GM19397 (cell line): ENCODE results near the gene FLYWCH1.
A peak's percentile ranks its signal among the peaks of the same experiment; 100 is the strongest.

ENCODE experiments used
- ATAC-seq: cut with Tn5 transposase; IDR thresholded peaks from one replicate; pipeline ENCODE4 v1.9.1; 2021; ENCODE audit warnings: mild to moderate bottlenecking, moderate library complexity; ENCODE audit not compliant: unreplicated experiment

The FLYWCH1 gene

GRCh38 chr16:2911638-2912329 is at the start of gene FLYWCH1:
FLYWCH1 (plus strand) TSS chr16:2911931; CDS start chr16:2929686, 17,755 bp downstream.
- ATAC-seq: peak; percentile 93

DNA sequence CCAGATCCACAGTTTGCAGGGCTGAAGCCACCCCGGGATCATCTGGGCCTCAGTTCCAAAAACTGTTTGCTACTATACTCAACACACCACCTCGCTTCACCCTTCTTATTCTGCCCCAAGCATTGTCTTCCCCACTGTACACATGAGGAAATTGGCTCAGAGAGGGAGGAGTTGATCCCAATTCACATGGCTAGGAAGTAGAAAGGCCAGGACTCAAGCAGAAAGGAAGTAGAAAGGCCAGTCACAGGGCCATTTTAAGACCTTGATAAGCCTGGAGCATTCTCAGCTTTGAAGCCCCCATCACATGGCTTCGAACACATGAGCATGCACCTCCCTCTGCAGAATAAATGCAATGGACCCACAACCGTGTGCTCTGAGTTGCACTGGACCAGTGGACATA is 46.1 kb upstream of the FLYWCH1 start:
- ATAC-seq: no peak

GRCh38 chr16:2866431-2866830 is 45.3 kb upstream of the FLYWCH1 start:
- ATAC-seq: no peak

GRCh38 chr16:2867661-2867986 is 44.1 kb upstream of the FLYWCH1 start:
- ATAC-seq: no peak

GRCh38 chr16:2867987-2868789 is 43.5 kb upstream of the FLYWCH1 start:
- peak; percentile 90 for ATAC-seq

GRCh38 chr16:2871926-2872325 is 39.8 kb upstream of the FLYWCH1 start:
- no peak for ATAC-seq

- no peak for ATAC-seq
Observed at GRCh38 chr16:2874032-2874911, 37.5 kb upstream of the FLYWCH1 start.

DNA sequence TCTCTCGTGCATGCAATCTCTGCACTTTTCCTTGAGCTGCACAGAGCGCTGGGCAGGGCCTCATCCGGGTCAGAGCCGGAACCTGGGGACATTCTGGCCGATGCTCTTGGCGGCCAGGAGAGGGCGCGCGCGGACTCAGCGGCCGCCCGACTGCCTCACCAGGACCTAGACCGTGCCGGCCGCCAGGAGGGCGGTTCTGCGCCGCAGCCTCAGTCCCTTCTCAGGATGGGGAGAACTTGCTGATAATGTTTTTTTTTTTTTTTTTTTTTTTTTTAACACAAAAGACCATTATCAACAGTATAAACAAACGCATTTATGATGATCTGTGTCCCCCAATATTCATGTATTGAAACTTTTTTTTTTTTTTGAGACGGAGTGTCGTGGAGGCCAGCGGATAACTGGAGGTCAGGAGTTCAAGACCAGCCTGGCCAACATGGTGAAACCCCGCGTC is 36.8 kb upstream of the FLYWCH1 start:
- ATAC-seq: no peak

GRCh38 chr16:2879854-2880508 is 31.8 kb upstream of the FLYWCH1 start:
- no peak for ATAC-seq

- ATAC-seq: peak; percentile 11
Observed at GRCh38 chr16:2881783-2882649, 29.7 kb upstream of the FLYWCH1 start.

DNA sequence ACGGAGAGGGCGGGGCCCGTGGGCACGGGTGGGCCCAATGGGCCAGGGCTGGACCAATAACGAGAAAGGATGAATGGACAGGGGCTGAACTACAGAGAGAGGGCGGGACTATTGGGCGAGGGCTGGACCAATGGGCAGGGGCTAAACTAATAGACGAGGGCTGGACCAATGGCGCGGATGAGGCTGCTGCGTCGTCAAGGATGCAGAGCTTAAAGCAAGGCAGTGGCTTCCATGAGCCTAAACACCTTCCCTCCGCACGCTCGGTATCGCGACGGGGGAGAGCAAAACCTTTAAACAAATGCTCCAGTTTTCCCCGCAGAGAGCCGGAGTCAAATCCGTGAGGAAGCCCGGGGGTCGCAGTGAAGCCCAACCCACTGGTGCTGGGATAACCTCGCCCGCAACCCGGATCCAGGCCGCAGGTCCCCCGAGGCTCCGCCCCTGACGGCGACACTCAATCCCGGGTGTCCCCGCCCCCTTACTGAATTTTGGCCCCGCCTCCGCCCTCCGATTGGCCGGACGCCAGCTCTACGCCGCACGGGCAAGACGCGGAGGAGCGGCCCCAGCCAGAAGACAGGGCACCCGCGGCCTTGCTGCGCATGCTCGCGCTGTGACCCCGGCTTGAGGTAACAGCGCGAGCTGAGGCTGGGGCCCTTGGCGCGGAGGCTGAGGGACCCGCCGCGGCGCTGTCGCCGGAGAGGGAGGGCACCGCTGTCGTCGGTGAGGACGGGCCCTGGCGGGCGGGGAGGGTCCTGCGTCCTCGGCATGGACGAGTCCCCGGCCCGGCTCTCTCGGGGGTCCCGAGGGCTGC is 28.9 kb upstream of the FLYWCH1 start, which contains the start of gene FLYWCH2:
FLYWCH2 (plus strand) TSS at position 566 of the 808 bp plus-strand sequence. CDS start 13,235 bp downstream, outside the sequence.
- ATAC-seq: peak; percentile 85

GRCh38 chr16:2883458-2883908 is 28.2 kb upstream of the FLYWCH1 start:
- no peak for ATAC-seq

DNA sequence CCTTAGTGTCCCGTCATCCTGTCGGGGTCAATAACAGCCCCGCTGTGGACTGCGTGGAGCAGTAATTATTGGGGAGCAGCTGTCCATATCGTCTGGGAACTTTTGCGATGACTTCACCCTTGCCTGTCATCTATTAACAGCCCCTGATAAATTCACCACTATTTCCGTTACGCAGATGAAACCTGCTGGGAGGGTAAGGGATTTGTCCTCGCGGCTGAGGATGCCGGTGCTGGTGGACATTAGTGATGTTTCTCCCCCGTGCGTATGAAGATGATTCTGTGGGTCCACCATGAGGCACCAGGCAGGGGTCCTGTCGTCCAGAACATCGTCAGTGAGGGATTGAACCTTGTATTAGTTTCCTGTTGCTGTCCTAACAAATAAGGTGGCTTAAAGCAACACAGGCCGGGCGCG is 27.7 kb upstream of the FLYWCH1 start:
- no peak for ATAC-seq

DNA sequence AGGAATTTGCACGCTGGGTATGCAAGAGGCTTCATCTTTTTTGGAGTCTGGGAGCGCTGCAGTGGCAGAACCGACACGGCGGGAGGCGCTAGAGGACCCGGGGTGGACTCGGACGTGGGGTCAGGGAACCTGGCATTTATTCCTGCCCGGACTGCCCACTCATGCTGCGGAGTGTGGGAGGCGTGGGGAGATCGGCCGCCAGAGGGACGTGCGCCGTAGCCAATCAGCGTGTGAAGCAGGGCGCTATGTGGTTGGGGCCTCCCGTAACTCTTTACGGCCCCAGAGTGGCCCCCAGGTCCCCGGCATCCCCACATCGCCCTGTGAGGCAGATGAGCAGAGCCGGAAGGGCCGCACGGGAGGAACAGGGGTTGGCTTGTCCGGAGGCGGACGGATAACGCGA is 17.5 kb upstream of the FLYWCH1 start:
- no peak for ATAC-seq

DNA sequence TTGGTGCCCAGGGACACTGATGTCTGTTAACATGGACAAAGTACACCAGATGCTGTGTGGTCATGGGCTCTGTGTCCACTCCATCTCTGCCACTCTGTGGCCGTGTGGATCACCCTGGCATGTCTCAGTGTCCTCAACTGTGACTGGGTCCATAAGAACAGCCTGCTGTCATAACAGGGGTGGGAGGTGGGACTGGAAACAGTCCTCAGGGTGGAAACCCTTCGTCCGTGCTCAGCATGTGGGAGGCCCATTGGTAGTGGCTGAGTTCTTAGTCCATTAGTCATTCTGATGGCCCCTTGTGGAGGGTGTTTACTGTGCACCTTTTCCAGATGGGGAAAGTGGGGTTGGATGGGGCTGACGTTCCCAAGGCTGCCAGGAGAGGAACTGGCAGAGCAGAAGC is 15.9 kb upstream of the FLYWCH1 start:
- no peak for ATAC-seq

DNA sequence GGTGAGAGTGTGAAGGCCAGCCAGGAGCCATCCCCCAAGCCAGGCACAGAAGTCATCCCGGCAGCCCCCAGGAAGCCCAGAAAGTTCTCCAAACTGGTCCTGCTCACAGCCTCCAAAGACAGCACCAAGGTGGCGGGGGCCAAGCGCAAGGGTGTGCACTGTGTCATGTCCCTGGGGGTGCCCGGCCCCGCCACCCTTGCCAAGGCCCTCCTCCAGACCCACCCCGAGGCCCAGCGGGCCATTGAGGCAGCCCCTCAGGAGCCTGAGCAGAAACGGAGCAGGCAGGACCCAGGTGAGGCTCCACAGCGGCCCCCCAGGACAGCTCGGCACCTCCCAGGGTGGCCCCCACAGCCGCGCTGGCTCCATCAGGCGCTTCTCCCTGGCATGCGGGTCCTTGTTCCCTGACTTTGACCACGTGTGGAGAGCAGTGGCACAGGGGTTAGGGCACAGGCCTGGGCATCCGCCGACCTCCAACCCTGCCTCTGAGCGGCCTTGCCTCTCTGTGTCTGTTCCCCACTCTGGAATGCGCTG is 15.2 kb upstream of the FLYWCH1 start:
- no peak for ATAC-seq

DNA sequence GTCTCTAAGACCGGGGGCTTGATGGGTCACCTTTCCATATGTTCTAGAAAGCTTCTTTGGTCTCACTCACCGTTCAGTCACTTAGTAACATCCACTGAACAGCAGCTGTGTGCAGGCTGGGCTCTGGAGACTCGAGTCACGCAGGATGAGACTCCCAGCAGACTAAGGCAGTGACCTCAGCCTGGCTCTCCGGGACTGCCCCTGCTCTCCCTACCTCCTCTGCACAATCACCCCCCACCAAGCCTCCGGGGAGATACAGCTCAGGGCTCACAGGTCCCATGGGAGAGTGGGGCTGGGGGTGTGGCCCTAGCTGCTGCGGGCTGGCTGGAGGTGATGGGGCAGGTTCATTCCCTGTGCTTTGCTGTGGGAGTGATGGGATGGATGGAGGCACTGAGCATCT is 14.6 kb upstream of the FLYWCH1 start:
- ATAC-seq: peak; percentile 70

GRCh38 chr16:2898831-2899563 is 12.7 kb upstream of the FLYWCH1 start:
- ATAC-seq: no peak
